Skin epidermis (tissue), 12 donors: ENCODE measurements around the gene USP48.
A peak's percentile ranks its signal among the peaks of the same experiment; 100 is the strongest.
"Not testable (repeated sequence)": the region's sequence is repeated elsewhere in the genome, so short reads cannot be mapped to it uniquely, and the experiment has no call there.

Source experiments
- H3K27ac ChIP-seq, 21 experiments: fragments of 200-600 bp; sonication (generic) in 11 of 21; one replicate each; pipeline ENCODE4 v1.5.0; 2020; ENCODE audit warnings: mild to moderate bottlenecking in 3 of 21, inconsistent platforms in 2 of 21, moderate library complexity in 2 of 21
- H3K4me3 ChIP-seq, 7 experiments: fragments of 200-600 bp; sonication (generic) in 2 of 7; one replicate each; pipeline ENCODE4 v1.5.0; 2020; ENCODE audit warnings: inconsistent platforms in 2 of 7, mild to moderate bottlenecking in 2 of 7, moderate library complexity in 1 of 7

USP48 gene

GRCh38 chr1:21778405-21778727 lies 4.6 kb downstream of the USP48 start:
- Histone ChIP-seq H3K27ac (no peak overlapping the region), H3K4me3 (no peak overlapping the region)

DNA sequence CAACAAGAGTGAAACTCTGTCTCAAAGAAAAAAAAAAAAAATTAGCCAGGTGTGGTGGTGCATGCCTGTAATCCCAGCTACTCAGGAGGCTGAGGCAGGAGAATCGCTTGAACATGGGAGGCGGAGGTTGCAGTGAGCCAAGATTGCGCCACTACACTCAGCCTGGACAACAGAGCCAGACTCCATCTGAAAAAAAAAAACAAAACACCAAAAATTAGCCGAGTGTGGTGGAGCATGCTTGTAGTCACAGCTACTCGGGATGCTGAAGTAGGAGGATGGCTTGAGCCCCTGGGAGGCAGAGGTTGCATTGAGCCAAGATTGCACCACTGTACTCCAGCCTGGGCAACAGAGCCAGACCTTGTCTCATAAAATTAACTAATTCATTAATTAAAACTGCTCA lies 6.0 kb downstream of the USP48 start:
- not testable (repeated sequence) for H3K27ac ChIP-seq, H3K4me3 ChIP-seq

GRCh38 chr1:21775985-21776562 lies 6.9 kb downstream of the USP48 start:
- H3K4me3 ChIP-seq = no peak overlapping the region
- H3K27ac ChIP-seq = peak overlapping the region in 2 of 21 experiments; percentile 45 to 54

GRCh38 chr1:21775550-21775914 lies 7.4 kb downstream of the USP48 start:
- H3K4me3 ChIP-seq = no peak overlapping the region
- peak overlapping the region in 4 of 21 experiments; percentile 24 to 54 (median 36) for H3K27ac ChIP-seq

DNA sequence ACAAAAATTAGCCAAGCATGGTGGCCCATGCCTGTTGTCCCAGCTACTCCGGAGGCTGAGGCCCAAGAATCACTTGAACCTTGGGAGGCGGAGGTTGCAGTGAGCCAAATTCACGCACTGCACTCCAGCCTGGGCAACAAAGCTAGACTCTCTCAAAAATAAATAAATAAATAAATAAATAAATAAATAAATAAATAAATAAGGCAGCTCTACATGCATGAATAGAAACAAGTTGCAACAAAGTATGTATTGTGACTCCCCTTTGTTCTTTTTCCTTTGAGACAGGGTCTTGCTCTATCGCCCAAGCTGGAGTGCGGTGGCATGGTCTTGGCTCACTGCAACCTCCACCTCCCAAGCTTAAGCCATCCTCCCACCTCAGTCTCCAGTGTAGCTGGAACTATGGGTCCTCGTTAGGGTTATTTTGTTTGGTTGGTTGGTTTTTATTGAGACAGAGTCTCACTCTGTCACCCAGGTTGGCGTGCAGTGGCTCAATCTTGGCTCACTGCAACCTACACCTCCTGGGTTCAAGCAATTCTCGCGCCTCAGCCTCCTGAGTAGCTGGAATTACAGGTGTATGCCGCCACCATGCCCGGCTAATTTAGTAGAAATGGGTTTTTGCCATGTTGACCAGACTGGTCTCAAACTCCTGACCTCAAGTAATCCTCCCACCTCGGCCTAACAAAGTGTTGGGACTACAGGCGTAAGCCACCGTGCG lies 8.0 kb downstream of the USP48 start:
- H3K27ac ChIP-seq = peak overlapping the region in 4 of 21 experiments; percentile 24 to 54 (median 36)
- H3K4me3 ChIP-seq = no peak overlapping the region

DNA sequence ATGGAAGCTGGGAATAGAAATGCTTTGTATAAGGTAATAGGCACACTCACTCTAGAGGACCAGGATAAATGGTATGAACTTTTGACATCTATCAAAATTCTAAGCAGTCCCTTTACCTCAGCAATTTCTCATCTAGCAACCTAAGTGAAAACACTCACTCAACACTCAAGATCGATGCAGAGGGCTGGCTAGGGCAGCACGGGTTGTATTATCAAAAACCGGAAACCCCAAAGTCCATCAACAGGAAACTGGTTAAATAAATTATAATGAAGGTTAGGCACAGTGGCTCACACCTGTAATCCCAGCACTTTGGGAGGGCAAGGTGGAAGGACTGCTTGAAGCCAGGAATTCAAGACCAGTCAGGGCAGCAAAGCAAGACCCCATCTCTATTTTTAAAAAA lies 9.4 kb downstream of the USP48 start:
- H3K4me3 ChIP-seq = no peak overlapping the region
- H3K27ac ChIP-seq = peak overlapping the region in 1 of 21 experiments; percentile 39

- not testable (repeated sequence) for H3K27ac ChIP-seq, H3K4me3 ChIP-seq
Measured at GRCh38 chr1:21771672-21772071, 11.3 kb downstream of the USP48 start.

DNA sequence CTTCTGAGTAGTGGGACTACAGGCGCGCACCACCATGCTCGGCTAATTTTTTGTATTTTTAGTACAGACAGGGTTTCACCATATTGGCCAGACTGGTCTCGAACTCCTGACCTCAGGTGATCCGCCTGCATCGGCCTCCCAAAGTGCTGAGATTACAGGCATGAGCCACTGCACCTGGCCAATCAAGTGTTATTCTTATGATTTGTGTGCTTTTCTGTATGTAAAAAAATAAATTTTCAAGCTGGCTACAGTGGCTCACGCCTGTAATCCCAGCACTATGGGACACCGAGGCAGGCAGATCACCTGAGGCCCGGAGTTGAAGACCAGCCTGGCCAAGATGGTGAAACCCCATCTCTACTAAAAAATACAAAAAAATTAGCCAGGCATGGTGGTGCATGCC lies 12.3 kb downstream of the USP48 start:
- not testable (repeated sequence) for H3K27ac ChIP-seq, H3K4me3 ChIP-seq

DNA sequence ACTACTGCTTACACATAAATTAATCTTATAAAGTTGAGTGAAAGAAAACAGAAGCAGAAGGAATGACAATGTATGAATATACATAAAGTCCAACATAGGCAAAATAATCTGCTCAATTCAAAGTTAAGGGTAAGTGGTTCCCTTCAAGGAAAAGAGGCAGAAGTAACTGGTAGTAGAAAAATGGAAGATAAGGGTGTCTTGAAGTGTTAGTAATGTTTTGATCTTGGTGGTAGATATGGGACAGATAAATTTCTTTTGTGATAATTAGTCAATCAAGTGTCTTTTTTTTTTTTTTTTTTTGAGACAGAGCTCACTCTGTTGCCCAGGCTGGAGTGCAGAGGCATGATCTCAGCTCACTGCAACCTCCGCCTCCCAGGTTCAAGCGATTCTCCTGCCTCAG lies 12.7 kb downstream of the USP48 start:
- Histone ChIP-seq H3K4me3 (no peak overlapping the region), H3K27ac (no peak overlapping the region)

DNA sequence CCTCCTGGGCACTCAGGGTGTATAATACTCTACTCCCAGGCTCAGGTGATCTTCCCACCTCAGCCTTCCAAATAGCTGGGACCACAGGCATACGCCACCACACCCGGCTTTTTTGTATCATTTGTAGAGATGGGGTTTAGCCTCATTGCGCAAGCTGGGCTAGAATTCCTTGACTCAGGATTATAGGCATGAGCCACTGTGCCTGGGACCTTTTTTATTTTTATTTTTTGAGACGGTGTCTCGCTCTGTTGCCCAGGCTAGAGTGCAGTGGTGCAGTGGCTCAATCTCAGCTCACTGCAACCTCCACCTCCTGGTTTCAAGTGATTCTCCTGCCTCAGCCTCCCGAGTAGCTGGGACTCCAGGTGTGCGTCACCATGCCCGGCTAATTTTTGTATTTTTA lies 15.8 kb downstream of the USP48 start:
- peak overlapping the region in 1 of 21 experiments; percentile 10 for H3K27ac ChIP-seq

GRCh38 chr1:21766210-21766609 lies 16.7 kb downstream of the USP48 start:
- no peak overlapping the region for H3K4me3 ChIP-seq
- peak overlapping the region in 2 of 21 experiments; percentile 62 to 76 for H3K27ac ChIP-seq

More for the DNA sequence above, 15.8 kb downstream of the USP48 start:
- H3K4me3 ChIP-seq = not testable (repeated sequence)

- no peak overlapping the region for H3K4me3 ChIP-seq
- H3K27ac ChIP-seq = peak overlapping the region in 11 of 21 experiments; percentile 9 to 76 (median 56)
Measured at GRCh38 chr1:21764615-21765423, 18.1 kb downstream of the USP48 start.

DNA sequence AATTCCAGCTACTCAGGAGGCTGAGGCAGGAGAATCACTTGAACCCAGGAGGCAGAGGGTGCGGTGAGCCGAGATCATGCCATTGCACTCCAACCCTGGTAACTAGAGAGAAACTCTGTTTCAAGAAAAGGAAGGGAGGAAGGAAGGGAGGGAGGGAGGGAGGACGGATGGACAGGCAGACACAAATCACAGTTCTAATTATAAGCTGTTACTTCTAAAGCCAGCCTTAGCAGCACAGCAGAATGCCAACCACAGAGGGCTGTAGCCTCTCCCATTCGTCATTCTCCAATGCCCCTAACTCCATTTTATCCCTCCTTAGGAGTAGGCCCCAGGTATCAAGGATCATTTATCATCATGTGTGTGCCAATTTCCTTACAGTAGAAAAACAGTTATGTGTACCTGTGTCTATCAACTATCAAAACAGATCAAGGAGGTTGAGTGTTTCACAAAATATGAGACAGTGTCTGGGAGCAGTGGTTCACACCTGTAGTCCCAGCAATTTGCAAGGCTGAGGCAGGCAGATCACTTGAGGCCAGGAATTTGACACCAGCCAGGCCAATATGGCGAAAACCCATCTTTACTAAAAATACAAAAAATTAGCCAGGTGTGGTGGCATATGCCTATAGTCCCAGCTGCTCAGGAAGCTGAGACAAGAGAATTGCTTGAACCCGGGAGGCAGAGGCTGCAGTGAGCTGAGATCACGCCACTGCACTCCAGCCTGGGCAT lies 19.1 kb downstream of the USP48 start:
- H3K4me3 ChIP-seq = no peak overlapping the region
- H3K27ac ChIP-seq = peak overlapping the region in 5 of 21 experiments; percentile 16 to 76 (median 57)

DNA sequence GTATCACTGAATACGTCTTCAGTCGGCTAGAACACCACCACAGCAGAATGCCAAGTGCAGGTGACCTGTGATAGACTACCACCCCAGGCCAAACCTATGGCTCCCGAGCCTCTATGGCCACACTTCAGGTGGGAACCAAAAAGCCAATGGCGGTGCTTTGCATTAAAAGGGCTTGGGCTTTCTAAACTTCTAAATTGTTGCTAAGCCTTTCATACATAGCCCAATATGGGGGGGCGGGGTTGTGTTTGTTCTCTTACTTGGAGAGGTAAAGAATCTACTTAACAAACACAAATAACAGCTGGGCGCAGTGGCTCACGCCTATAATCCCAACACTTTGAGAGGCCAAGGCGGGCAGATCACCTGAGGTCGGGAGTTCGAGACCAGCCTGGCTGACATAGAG lies 19.7 kb downstream of the USP48 start:
- H3K4me3 ChIP-seq = no peak overlapping the region
- peak overlapping the region in 2 of 21 experiments; percentile 10 to 44 for H3K27ac ChIP-seq

DNA sequence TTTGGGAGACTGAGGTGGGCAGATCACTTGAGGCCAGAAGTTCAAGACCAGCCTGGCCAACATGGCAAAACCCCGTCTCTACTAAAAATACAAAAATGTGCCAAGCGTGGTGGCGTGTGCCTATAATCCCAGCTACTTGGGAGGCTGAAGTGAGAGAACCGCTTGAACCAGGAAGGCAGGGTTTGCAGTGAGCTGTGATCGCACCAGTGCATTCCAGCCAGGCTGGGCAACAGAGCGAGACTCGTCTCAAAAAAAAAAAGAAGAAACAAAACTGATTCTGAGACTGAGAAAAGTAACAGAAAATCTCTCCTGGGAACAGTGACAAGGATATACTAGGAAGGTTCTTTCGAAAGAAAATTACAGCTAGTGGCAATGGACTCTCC lies 20.9 kb downstream of the USP48 start:
- no peak overlapping the region for H3K27ac ChIP-seq
- no peak overlapping the region for H3K4me3 ChIP-seq

DNA sequence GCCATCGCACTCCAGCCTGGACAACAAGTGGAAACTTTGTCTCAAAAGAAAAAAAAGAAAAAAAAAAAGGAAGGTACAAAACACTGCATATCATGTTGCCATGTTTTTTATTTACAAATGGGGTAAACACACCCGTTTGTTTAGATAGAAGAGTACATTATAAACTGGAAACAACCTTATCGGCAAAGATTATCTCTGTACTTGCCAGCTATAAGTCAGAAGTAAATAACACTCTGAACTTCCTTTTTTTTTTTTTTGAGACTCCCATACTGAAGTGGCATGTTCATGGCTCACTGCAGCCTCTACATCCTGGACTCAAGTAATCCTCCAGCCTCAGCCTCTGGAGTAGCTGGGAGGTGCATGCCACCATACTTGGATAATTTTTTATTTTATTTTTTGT lies 21.9 kb downstream of the USP48 start:
- H3K27ac ChIP-seq = no peak overlapping the region
- H3K4me3 ChIP-seq = no peak overlapping the region

DNA sequence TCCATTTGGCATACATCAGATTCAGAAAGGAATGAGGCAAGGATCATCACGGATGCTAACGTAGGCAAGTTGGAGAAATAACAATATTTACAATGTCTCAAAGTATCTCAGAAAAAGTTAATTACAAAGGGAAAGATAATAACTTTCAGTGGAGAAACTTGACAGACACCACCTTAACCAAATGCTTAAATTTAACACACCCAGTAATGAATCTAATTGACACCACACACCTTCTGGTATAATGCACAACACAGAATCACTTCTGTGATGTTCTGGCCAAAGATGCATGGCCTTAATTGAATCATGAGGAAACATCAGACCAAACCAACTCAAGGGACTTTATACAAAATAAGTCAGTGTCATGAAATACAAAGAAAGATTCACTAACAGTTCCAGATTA lies 23.1 kb downstream of the USP48 start:
- Histone ChIP-seq H3K4me3 (no peak overlapping the region), H3K27ac (no peak overlapping the region)

- Histone ChIP-seq H3K27ac (no peak overlapping the region), H3K4me3 (no peak overlapping the region)
Measured at GRCh38 chr1:21759182-21759581, 23.8 kb downstream of the USP48 start.

- no peak overlapping the region for H3K27ac ChIP-seq
- no peak overlapping the region for H3K4me3 ChIP-seq
Measured at GRCh38 chr1:21758614-21759013, 24.3 kb downstream of the USP48 start.

- no peak overlapping the region for H3K4me3 ChIP-seq
Measured at GRCh38 chr1:21756393-21757089, 26.4 kb downstream of the USP48 start.

More at GRCh38 chr1:21756393-21757089, 26.4 kb downstream of the USP48 start:
- no peak overlapping the region for H3K27ac ChIP-seq
